Neural progenitor cell (in vitro differentiated cells): Measurements from ENCODE around the gene WNT3A. TPM values are rescaled to one million over a fixed set of nuclear protein-coding genes. Genes with fewer than 3 reads are reported as not detected.

Experiments
- DNase-seq: peaks from one replicate; pipeline ENCODE4 v3.0.0-alpha.2; 2016; ENCODE audit warnings: low spot score
- H2AFZ ChIP-seq: fragments of 200-600 bp; sonication (generic); replicated peaks from 2 replicates; pipeline ENCODE4 v1.6.1; 2016; ENCODE audit warnings: antibody characterized with exemption
- H3F3A ChIP-seq: fragments of 200-600 bp; sonication (generic); 2 replicates; pipeline ENCODE4 v1.6.1; 2016; ENCODE audit warnings: antibody characterized with exemption, low read depth
- H3K27ac ChIP-seq: fragments of 200-600 bp; sonication (generic); 2 replicates; pipeline ENCODE4 v1.5.1; 2016; ENCODE audit warnings: mild to moderate bottlenecking
- H3K27me3 ChIP-seq: fragments of 200-600 bp; sonication (generic); 2 replicates; pipeline ENCODE4 v1.6.1; 2016; ENCODE audit warnings: mild to moderate bottlenecking, moderate library complexity
- H3K36me3 ChIP-seq: fragments of 200-600 bp; sonication (generic); 2 replicates; pipeline ENCODE4 v1.5.1; 2016
- H3K4me1 ChIP-seq: fragments of 200-600 bp; sonication (generic); 2 replicates; pipeline ENCODE4 v1.6.1; 2016; ENCODE audit warnings: mixed run types
- H3K4me2 ChIP-seq: fragments of 200-600 bp; sonication (generic); 2 replicates; pipeline ENCODE4 v1.6.1; 2016
- H3K4me3 ChIP-seq: fragments of 200-600 bp; sonication (generic); 2 replicates; pipeline ENCODE4 v1.5.1; 2016
- H3K79me2 ChIP-seq: fragments of 200-600 bp; sonication (generic); 2 replicates; pipeline ENCODE4 v1.6.1; 2016; ENCODE audit warnings: low read depth
- H3K9ac ChIP-seq: fragments of 200-600 bp; sonication (generic); 2 replicates; pipeline ENCODE4 v1.6.1; 2016
- H3K9me3 ChIP-seq: fragments of 200-600 bp; sonication (generic); 2 replicates; pipeline ENCODE4 v1.5.1; 2016; ENCODE audit warnings: low read depth
- H4K20me1 ChIP-seq: fragments of 200-600 bp; sonication (generic); 2 replicates; pipeline ENCODE4 v1.6.1; 2016; ENCODE audit warnings: low read depth
- H3K27ac Mint-ChIP-seq: 3 replicates; pipeline ENCODE4 v1.8.0; 2021; ENCODE audit warnings: mixed read lengths
- H3K27me3 Mint-ChIP-seq: 2 replicates; pipeline ENCODE4 v1.8.0; 2022; ENCODE audit warnings: low read depth, mild to moderate bottlenecking, inconsistent platforms, moderate library complexity, mixed read lengths; ENCODE audit not compliant: insufficient read depth
- H3K36me3 Mint-ChIP-seq: 3 replicates; pipeline ENCODE4 v1.8.0; 2021; ENCODE audit warnings: mixed read lengths
- H3K4me1 Mint-ChIP-seq: 3 replicates; pipeline ENCODE4 v1.8.0; 2021; ENCODE audit warnings: mixed read lengths
- H3K4me3 Mint-ChIP-seq: 3 replicates; pipeline ENCODE4 v1.8.0; 2021; ENCODE audit warnings: mild to moderate bottlenecking, moderate library complexity, mixed read lengths
- H3K9me3 Mint-ChIP-seq: 3 replicates; pipeline ENCODE4 v1.8.0; 2020; ENCODE audit warnings: mixed read lengths
- CTCF ChIP-seq: fragments of 200-600 bp; sonication (generic); IDR thresholded peaks from 2 replicates; pipeline ENCODE4 v1.5.1; 2017; ENCODE audit warnings: antibody characterized with exemption, mild to moderate bottlenecking
- EZH2 ChIP-seq: fragments of 200-600 bp; sonication (generic); IDR thresholded peaks from 2 replicates; pipeline ENCODE4 v1.6.1; 2017; ENCODE audit warnings: antibody characterized with exemption, mild to moderate bottlenecking, moderate library complexity
- EZH2phosphoT487 ChIP-seq: fragments of 200-600 bp; sonication (generic); IDR thresholded peaks from 2 replicates; pipeline ENCODE4 v1.6.1; 2017; ENCODE audit warnings: antibody characterized with exemption
- total RNA-seq: library from RNA; depleted of rRNA; stranded (reverse); fragments of >200 nt; gene quantifications from 2 replicates; pipeline ENCODE4 v1.2.3, GENCODE V29; 2015; ENCODE audit warnings: low replicate concordance

Gene WNT3A
- total RNA-seq, 1 donor from 2014 or later = not detected

DNA sequence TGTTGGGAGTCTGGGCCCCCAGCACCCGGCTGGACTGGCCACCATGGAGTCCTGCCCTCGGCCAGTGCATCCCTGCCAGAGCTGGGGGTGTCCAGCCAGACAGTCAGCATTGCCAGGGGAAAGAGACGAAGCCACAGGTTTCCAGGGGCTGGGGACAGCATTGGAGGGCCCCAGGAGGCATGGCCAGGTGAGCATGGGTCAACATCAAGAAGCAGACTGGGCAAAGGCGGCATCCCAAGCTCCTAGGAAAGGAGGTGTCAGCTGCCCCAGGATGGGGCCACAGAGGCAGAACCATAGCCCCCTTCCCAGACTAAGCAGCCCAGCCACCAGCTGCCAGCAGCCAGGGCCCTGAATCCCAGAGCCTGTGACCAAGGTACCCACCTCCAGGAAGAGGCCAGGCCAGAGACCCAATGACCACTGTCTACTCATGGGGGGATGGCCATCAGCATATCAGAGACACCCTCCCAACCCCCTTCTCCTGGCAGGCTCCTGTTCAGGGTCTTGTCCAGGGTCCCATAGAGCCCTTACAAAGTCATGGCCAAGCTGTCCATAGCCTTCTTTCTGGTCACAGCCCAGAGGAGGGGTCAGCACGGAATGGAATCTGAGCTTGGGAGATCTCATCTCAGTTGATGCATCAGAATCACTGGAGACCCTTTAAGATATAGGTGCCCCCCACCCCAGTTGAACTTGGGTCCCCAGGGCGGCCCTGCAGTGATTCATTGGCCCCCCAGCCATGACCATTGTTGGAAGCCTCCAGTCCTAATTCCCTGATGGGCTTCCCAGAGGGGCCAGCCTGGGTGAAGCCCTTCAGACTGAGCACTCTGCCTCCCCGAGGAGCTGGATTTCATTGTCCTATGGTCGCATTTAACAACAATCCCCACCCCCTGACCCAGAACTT, 32.5 kb downstream of the WNT3A start:
- Mint-ChIP-seq H3K4me1 (peaks cover 41% of the 10 kb centered on the region), H3K9me3 (peaks cover 4% of the 10 kb centered on the region), H3K27ac (peak overlapping the region; percentile 88), H3K27me3 (peaks cover 21% of the 10 kb centered on the region), H3K4me3 (peak overlapping the region; percentile 50), H3K36me3 (peaks cover 5% of the 10 kb centered on the region)
- Histone ChIP-seq H3K4me1 (peaks cover 32% of the 10 kb centered on the region), H3K79me2 (no peaks in the 10 kb centered on the region), H3K27ac (no peak overlapping the region), H3K9ac (no peak overlapping the region), H4K20me1 (peaks cover 38% of the 10 kb centered on the region), H3K27me3 (peaks cover 100% of the 10 kb centered on the region), H3F3A (peaks cover 28% of the 10 kb centered on the region), H3K4me2 (no peak overlapping the region), H3K36me3 (no peaks in the 10 kb centered on the region), H3K9me3 (no peaks in the 10 kb centered on the region), H2AFZ (no peak overlapping the region), H3K4me3 (no peak overlapping the region)
- DNase-seq = no peak
- TF ChIP-seq CTCF (no peak), EZH2 (no peak), EZH2phosphoT487 (no peak)

GRCh38 chr1:228039986-228040385, 33.2 kb downstream of the WNT3A start:
- Mint-ChIP-seq H3K27me3 (peaks cover 17% of the 10 kb centered on the region), H3K4me1 (peaks cover 44% of the 10 kb centered on the region)
- peaks cover 100% of the 10 kb centered on the region for H3K27me3 ChIP-seq

DNA sequence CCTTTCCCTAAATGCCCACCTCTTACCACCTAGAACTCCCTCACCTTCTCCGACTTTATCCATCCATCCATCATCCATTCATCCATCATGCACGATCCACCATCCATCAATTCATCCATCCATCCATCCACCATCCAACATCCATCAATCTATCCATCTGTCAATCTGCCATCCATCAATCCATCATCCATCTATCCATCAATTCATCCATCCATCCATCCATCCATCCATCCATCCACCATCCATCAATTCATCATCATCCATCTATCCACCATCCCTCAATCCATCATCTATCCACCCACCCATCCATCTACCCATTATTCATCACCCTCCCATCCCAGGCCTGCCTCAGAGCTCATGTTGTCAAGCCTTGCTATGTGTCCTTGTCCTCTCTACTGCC, 34.5 kb downstream of the WNT3A start:
- Mint-ChIP-seq H3K4me1 (peaks cover 40% of the 10 kb centered on the region), H3K9me3 (peaks cover 2% of the 10 kb centered on the region), H3K27ac (no peak overlapping the region), H3K36me3 (peaks cover 3% of the 10 kb centered on the region), H3K4me3 (no peak overlapping the region), H3K27me3 (peaks cover 16% of the 10 kb centered on the region)
- Histone ChIP-seq H2AFZ (no peak overlapping the region), H3K4me3 (no peak overlapping the region), H4K20me1 (peaks cover 27% of the 10 kb centered on the region), H3K4me1 (peaks cover 20% of the 10 kb centered on the region), H3K27ac (no peak overlapping the region), H3K4me2 (no peak overlapping the region), H3K27me3 (peaks cover 99% of the 10 kb centered on the region), H3F3A (peaks cover 16% of the 10 kb centered on the region), H3K79me2 (no peaks in the 10 kb centered on the region), H3K9me3 (no peaks in the 10 kb centered on the region), H3K9ac (no peak overlapping the region), H3K36me3 (no peaks in the 10 kb centered on the region)
- TF ChIP-seq CTCF (no peak), EZH2 (no peak), EZH2phosphoT487 (no peak)
- DNase-seq = no peak

More at GRCh38 chr1:228039986-228040385, 33.2 kb downstream of the WNT3A start:
- Histone ChIP-seq H3F3A (peaks cover 28% of the 10 kb centered on the region), H3K9me3 (no peaks in the 10 kb centered on the region), H3K79me2 (no peaks in the 10 kb centered on the region), H3K4me1 (peaks cover 32% of the 10 kb centered on the region), H3K27ac (no peak overlapping the region), H3K4me2 (no peak overlapping the region), H2AFZ (no peak overlapping the region), H3K4me3 (no peak overlapping the region), H3K36me3 (no peaks in the 10 kb centered on the region), H4K20me1 (peaks cover 38% of the 10 kb centered on the region), H3K9ac (no peak overlapping the region)
- Mint-ChIP-seq H3K36me3 (peaks cover 3% of the 10 kb centered on the region), H3K9me3 (peaks cover 2% of the 10 kb centered on the region), H3K27ac (peak overlapping the region; percentile 67), H3K4me3 (peak overlapping the region; percentile 51)
- no peak for DNase-seq
- TF ChIP-seq EZH2phosphoT487 (no peak), CTCF (no peak), EZH2 (no peak)
